ENCODE results near the gene MKRN2.

The MKRN2 gene

GRCh38 chr3:12556314-12556689, 585 bp upstream of the MKRN2 start:
- DNase-seq = no peak

- peak; percentile 23 for DNase-seq
Observed at GRCh38 chr3:12557473-12558100, 700 bp downstream of the MKRN2 start.

- no peak for DNase-seq
Observed at GRCh38 chr3:12558706-12559105, 1.8 kb downstream of the MKRN2 start.

GRCh38 chr3:12559520-12559919, 2.6 kb downstream of the MKRN2 start:
- DNase-seq = no peak

GRCh38 chr3:12560505-12561190, 3.8 kb downstream of the MKRN2 start:
- DNase-seq = no peak

- no peak for DNase-seq
Observed at GRCh38 chr3:12561397-12561796, 4.5 kb downstream of the MKRN2 start.

- no peak for DNase-seq
Observed at GRCh38 chr3:12562451-12562850, 5.6 kb downstream of the MKRN2 start.

- DNase-seq = no peak
Observed at GRCh38 chr3:12566976-12567375, 10.1 kb downstream of the MKRN2 start.

- DNase-seq = no peak
Observed at GRCh38 chr3:12568747-12569146, 11.9 kb downstream of the MKRN2 start.

- DNase-seq = no peak
Observed at GRCh38 chr3:12569836-12570235, 12.9 kb downstream of the MKRN2 start.

GRCh38 chr3:12571986-12572385, 15.1 kb downstream of the MKRN2 start:
- no peak for DNase-seq

- DNase-seq = no peak
Observed at GRCh38 chr3:12574131-12574530, 17.2 kb downstream of the MKRN2 start.

- DNase-seq = no peak
Observed at GRCh38 chr3:12574661-12575060, 17.8 kb downstream of the MKRN2 start.

- no peak for DNase-seq
Observed at GRCh38 chr3:12577379-12577778, 20.5 kb downstream of the MKRN2 start.

- no peak for DNase-seq
Observed at GRCh38 chr3:12578742-12579141, 21.9 kb downstream of the MKRN2 start.

- DNase-seq = no peak
Observed at GRCh38 chr3:12579456-12579855, 22.6 kb downstream of the MKRN2 start.

- no peak for DNase-seq
Observed at GRCh38 chr3:12579905-12580304, 23.0 kb downstream of the MKRN2 start.

- no peak for DNase-seq
Observed at GRCh38 chr3:12582730-12583129, 25.8 kb downstream of the MKRN2 start.

GRCh38 chr3:12583280-12583679, 26.4 kb downstream of the MKRN2 start:
- DNase-seq = no peak

GRCh38 chr3:12584083-12584482, 27.2 kb downstream of the MKRN2 start:
- no peak for DNase-seq

GRCh38 chr3:12585181-12585580, 28.3 kb downstream of the MKRN2 start:
- no peak for DNase-seq

- DNase-seq = no peak
Observed at GRCh38 chr3:12585970-12586369, 29.1 kb downstream of the MKRN2 start.

GRCh38 chr3:12586403-12586802, 29.5 kb downstream of the MKRN2 start:
- no peak for DNase-seq
